Measurements from ENCODE around the gene AJAP1. TPM values are rescaled to one million over a fixed set of nuclear protein-coding genes. Genes with fewer than 3 reads are reported as not detected.

AJAP1 gene
- total RNA-seq, 1 experiment from 2014 or later, result not detected

DNA sequence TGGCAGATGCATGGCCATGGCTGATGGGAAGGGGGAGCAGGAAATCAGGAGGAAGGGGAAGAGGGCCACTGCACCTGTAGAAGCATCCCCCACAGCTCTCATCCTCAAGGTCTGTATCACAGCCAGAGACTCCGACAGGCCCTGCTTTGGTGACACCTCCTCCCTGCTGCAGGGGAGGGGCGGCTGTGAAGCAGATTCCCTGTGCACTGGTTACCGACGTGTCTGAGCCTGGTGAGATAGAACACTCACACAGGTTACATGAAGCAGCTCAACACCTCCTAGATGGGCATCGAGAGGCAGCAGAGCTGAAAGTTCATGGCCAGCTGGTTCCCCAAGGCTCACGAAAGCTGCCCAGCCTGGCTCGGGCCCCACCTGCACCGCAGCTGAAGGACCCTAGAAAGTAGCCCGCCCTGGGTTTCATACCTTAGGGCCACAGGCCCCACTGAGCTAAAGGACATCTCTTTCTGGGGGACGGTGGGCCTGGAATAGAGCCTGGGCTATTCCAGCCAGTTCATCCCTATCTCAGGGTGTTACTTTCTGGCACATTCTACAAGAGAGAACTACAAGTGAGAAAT is 30.2 kb upstream of the AJAP1 start:
- ChIA-PET RAD21 (ENCODE audit: low non-redundant PET in 1 of 2, low total read pairs in 2 of 2, uncharacterized antibody in 2 of 2, unreplicated experiment in 2 of 2) (no interaction called here), POLR2A (no interaction called here), CTCF (no interaction called here)
- Histone ChIP-seq H3K4me3 (replicated peaks in 1 of 2; ENCODE audit: low read depth in 1 of 2, low read length in 2 of 2) (no peak overlapping the region), H3K4me2 (ENCODE audit: low read length) (no peak overlapping the region), H3K79me2 (ENCODE audit: insufficient read depth, low read length) (no peaks in the 10 kb centered on the region), H3K36me3 (ENCODE audit: control insufficient read depth in 1 of 2, insufficient read depth in 2 of 2, low read length in 2 of 2) (no peaks in the 10 kb centered on the region), H3K4me1 (ENCODE audit: control insufficient read depth in 1 of 2, insufficient read depth in 2 of 2, low read length in 2 of 2) (no peaks in the 10 kb centered on the region), H3K9me2 (ENCODE audit: insufficient read depth) (no peaks in the 10 kb centered on the region), H3K27ac (ENCODE audit: low read depth, low read length) (no peak overlapping the region), H3K9ac (ENCODE audit: low read length) (no peak overlapping the region), H4K20me1 (ENCODE audit: insufficient read depth) (no peaks in the 10 kb centered on the region), H3K27me3 (ENCODE audit: insufficient read depth, low read length) (no peaks in the 10 kb centered on the region), H3K9me3 (ENCODE audit: control insufficient read depth in 1 of 2, insufficient read depth in 1 of 2, low read depth in 1 of 2, low read length in 2 of 2) (no peaks in the 10 kb centered on the region), H2AFZ (ENCODE audit: low read depth, low read length, poor library complexity, severe bottlenecking) (no peak overlapping the region)
- intact Hi-C loops (cut with micrococcal nuclease), result no loop called here
- no TSS peak for BruUV-seq (replicated peaks)
- DNase-seq (ENCODE audit: low read depth, low spot score) (no peak), ATAC-seq (no peak)
- TF ChIP-seq, protein P1, sequence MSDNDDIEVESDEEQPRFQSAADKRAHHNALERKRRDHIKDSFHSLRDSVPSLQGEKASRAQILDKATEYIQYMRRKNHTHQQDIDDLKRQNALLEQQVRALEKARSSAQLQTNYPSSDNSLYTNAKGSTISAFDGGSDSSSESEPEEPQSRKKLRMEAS (IDR thresholded peaks at IDR 0.05), result no peak
- TF ChIP-seq FOSL1 (IDR thresholded peaks at IDR 0.05; ENCODE audit: low read depth) (no peak), EZH2phosphoT487 (IDR thresholded peaks at IDR 0.05; ENCODE audit: borderline replicate concordance) (no peak), YY1 (IDR thresholded peaks at IDR 0.05; ENCODE audit: extremely low read depth, insufficient replicate concordance, low read depth, low read length) (no peak), SRF (IDR thresholded peaks at IDR 0.05; ENCODE audit: low read depth) (no peak), POLR2AphosphoS5 (IDR thresholded peaks at IDR 0.05; ENCODE audit: low read depth, low read length) (no peak), EGR1 (IDR thresholded peaks at IDR 0.05; ENCODE audit: low read depth) (no peak), ATF3 (IDR thresholded peaks at IDR 0.05) (no peak), ZBTB33 (IDR thresholded peaks at IDR 0.05; ENCODE audit: extremely low read depth, insufficient replicate concordance, low read length) (no peak), REST (IDR thresholded peaks at IDR 0.05; ENCODE audit: low read depth) (no peak), TCF7L2 (IDR thresholded peaks at IDR 0.05; ENCODE audit: borderline replicate concordance, extremely low read depth, insufficient read depth, insufficient read length) (no peak), CBX3 (IDR thresholded peaks at IDR 0.05; ENCODE audit: low read depth) (no peak), EZH2 (IDR thresholded peaks at IDR 0.05) (no peak), JUND (IDR thresholded peaks at IDR 0.05) (no peak)

Measured in HCT116 (cell line).